Neuronal stem cell (in vitro differentiated cells): ENCODE results near the gene HDAC9.
"Not testable (repeated sequence)": the region's sequence is repeated elsewhere in the genome, so short reads cannot be mapped to it uniquely, and the experiment has no call there.

ENCODE experiments used
- DNase-seq: peaks from one replicate; pipeline ENCODE4 v3.0.0-alpha.2; 2013; ENCODE audit warnings: low spot score
- H2AFZ ChIP-seq: one replicate; pipeline ENCODE4 v1.6.1; 2013; ENCODE audit warnings: mild to moderate bottlenecking, low read length, inconsistent platforms
- H2AK5ac ChIP-seq: 2 replicates; pipeline ENCODE4 v1.6.1; 2013; ENCODE audit warnings: low read depth, mild to moderate bottlenecking, inconsistent platforms, low read length, moderate library complexity, mixed read lengths
- H2BK120ac ChIP-seq: 2 replicates; pipeline ENCODE4 v1.6.1; 2013; ENCODE audit warnings: low read depth, mild to moderate bottlenecking, inconsistent platforms, low read length, moderate library complexity, mixed read lengths
- H2BK12ac ChIP-seq: one replicate; pipeline ENCODE4 v1.6.1; 2013; ENCODE audit warnings: low read length, inconsistent platforms
- H2BK15ac ChIP-seq: 2 replicates; pipeline ENCODE4 v1.6.1; 2013; ENCODE audit warnings: mild to moderate bottlenecking, low read length, inconsistent platforms, mixed read lengths
- H2BK5ac ChIP-seq: one replicate; pipeline ENCODE4 v1.6.1; 2013; ENCODE audit warnings: inconsistent platforms, mild to moderate bottlenecking, low read length, moderate library complexity
- H3K14ac ChIP-seq: one replicate; pipeline ENCODE4 v1.6.1; 2013; ENCODE audit warnings: low read length, inconsistent platforms
- H3K18ac ChIP-seq: 2 replicates; pipeline ENCODE4 v1.6.1; 2013; ENCODE audit warnings: low read length, inconsistent platforms
- H3K23ac ChIP-seq: 2 replicates; pipeline ENCODE4 v1.6.1; 2013; ENCODE audit warnings: low read depth, mild to moderate bottlenecking, mixed read lengths, low read length, inconsistent platforms; ENCODE audit not compliant: poor library complexity
- H3K27ac ChIP-seq: replicated peaks from 3 replicates; pipeline ENCODE4 v1.5.1; 2013; ENCODE audit warnings: low read length, inconsistent platforms
- H3K27me3 ChIP-seq, 3 experiments: 2 replicates each; pipeline ENCODE4 v1.6.1; 2013; ENCODE audit warnings: low read length in 3 of 3, mild to moderate bottlenecking in 2 of 3, inconsistent platforms in 1 of 3, low read depth in 1 of 3, mixed read lengths in 1 of 3, moderate library complexity in 1 of 3; ENCODE audit not compliant: control insufficient read depth in 3 of 3, insufficient read depth in 3 of 3
- H3K36me3 ChIP-seq, 2 donors: replicated peaks in 1 of 2; 2 replicates each; pipeline ENCODE4 v1.6.1; 2013; ENCODE audit warnings: low read length in 2 of 2; ENCODE audit not compliant: control insufficient read depth in 2 of 2, insufficient read depth in 2 of 2
- H3K4ac ChIP-seq: 2 replicates; pipeline ENCODE4 v1.6.1; 2013; ENCODE audit warnings: inconsistent platforms, mild to moderate bottlenecking, low read length, moderate library complexity
- H3K4me1 ChIP-seq, 2 donors: 1 replicate in 1 of 2; 2 replicates in 1 of 2; pipeline ENCODE4 v1.6.1; 2013; ENCODE audit warnings: low read length in 2 of 2, low read depth in 1 of 2; ENCODE audit not compliant: control insufficient read depth in 2 of 2, insufficient read depth in 1 of 2
- H3K4me2 ChIP-seq: one replicate; pipeline ENCODE4 v1.6.1; 2013; ENCODE audit warnings: mild to moderate bottlenecking, low read length, inconsistent platforms; ENCODE audit not compliant: insufficient read depth, poor library complexity, severe bottlenecking
- H3K4me3 ChIP-seq, 2 donors: 2 replicates each; pipeline ENCODE4 v1.5.1; 2013; ENCODE audit warnings: low read length in 2 of 2, mild to moderate bottlenecking in 2 of 2, inconsistent platforms in 1 of 2, moderate library complexity in 1 of 2
- H3K79me1 ChIP-seq: one replicate; pipeline ENCODE4 v1.6.1; 2013; ENCODE audit warnings: low read depth, mild to moderate bottlenecking, inconsistent platforms, low read length, moderate library complexity
- H3K9ac ChIP-seq: one replicate; pipeline ENCODE4 v1.6.1; 2013; ENCODE audit warnings: mild to moderate bottlenecking, low read depth, low read length, inconsistent platforms; ENCODE audit not compliant: poor library complexity
- H3K9me3 ChIP-seq, 2 donors: replicated peaks in 1 of 2; 2 replicates each; pipeline versions ENCODE3 to v1.6.1; 2013; ENCODE audit warnings: low read length in 2 of 2, mild to moderate bottlenecking in 2 of 2, inconsistent platforms in 1 of 2, low read depth in 1 of 2, mixed read lengths in 1 of 2, moderate library complexity in 1 of 2; ENCODE audit not compliant: control insufficient read depth in 2 of 2, insufficient read depth in 1 of 2
- H4K8ac ChIP-seq: one replicate; pipeline ENCODE4 v1.6.1; 2013; ENCODE audit warnings: low read depth, mild to moderate bottlenecking, inconsistent platforms, low read length, moderate library complexity
- H4K91ac ChIP-seq: one replicate; pipeline ENCODE4 v1.6.1; 2013; ENCODE audit warnings: low read length, low read depth, mild to moderate bottlenecking, inconsistent platforms; ENCODE audit not compliant: poor library complexity
- WGBS, 2 donors: extraction: QIAGEN DNeasy Blood & Tissue Kit; methylation state at CpG; one replicate each; pipeline ENCODE4 v1.1.7; 2013; ENCODE audit warnings: missing lambda C conversion rate in 2 of 2, mixed read lengths in 1 of 2; ENCODE audit not compliant: insufficient read length in 2 of 2, insufficient replicate concordance in 1 of 2; ENCODE audit errors: extremely low coverage in 2 of 2; 5-methylcytosine and 5-hydroxymethylcytosine counted together

Gene HDAC9

DNA sequence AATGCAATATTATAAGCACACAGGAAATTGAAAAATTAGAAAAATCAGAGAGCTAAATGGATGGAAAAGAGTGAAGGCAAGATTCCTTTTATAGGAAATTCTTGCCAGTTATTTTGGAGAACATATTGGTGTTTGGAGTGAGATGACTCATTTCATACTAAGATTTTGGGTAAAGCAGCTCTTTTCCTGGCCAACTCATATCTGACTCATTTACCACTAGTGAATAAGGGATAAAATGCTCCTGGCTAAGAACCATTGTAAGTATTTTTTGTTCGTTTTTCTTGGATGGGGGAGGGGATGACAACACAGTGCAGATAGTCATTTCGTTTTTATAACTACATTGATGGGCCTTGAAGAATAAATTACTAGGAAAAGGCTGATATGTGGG is 482.6 kb downstream of the HDAC9 start:
- no CpG with 5 or more reads among the region's 2 CpGs for WGBS, 2 donors
- Histone ChIP-seq H2BK12ac (no peak overlapping the region), H4K91ac (no peak overlapping the region), H3K36me3 (no peaks in the 10 kb centered on the region), H3K27ac (no peak overlapping the region), H3K9ac (no peak overlapping the region), H3K4me2 (no peak overlapping the region), H3K14ac (no peak overlapping the region), H2AK5ac (no peak overlapping the region), H3K9me3 (no peaks in the 10 kb centered on the region), H2BK120ac (no peak overlapping the region), H3K27me3 (no peaks in the 10 kb centered on the region), H2BK15ac (no peak overlapping the region), H4K8ac (no peak overlapping the region), H3K4me1 (peaks cover 2 to 9% of the 10 kb centered on the region in 2 donors), H3K23ac (no peak overlapping the region), H2AFZ (peak overlapping the region; percentile 65), H3K79me1 (no peaks in the 10 kb centered on the region), H3K4ac (no peak overlapping the region), H2BK5ac (no peak overlapping the region), H3K18ac (no peak overlapping the region), H3K4me3 (no peak overlapping the region)
- no peak for DNase-seq

DNA sequence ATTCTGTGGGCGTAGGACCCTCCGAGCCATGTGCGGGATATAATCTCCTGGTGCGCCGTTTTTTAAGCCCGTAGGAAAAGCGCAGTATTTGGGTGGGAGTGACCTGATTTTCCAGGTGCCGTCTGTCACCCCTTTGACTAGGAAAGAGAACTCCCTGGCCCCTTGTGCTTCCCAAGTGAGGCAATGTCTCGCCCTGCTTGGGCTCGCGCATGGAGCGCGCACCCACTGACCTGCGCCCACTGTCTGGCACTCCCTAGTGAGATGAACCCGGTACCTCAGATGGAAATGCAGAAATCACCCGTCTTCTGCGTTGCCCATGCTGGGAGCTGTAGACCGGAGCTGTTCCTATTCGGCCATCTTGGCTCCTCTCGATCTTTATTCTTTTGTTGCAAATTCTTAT is 495.2 kb downstream of the HDAC9 start:
- not testable (repeated sequence) for H3K18ac ChIP-seq, H3K4me2 ChIP-seq, H4K91ac ChIP-seq, H3K79me1 ChIP-seq, H3K4me3 ChIP-seq, H3K4ac ChIP-seq, H3K36me3 ChIP-seq, H3K27ac ChIP-seq, H2BK120ac ChIP-seq, H2BK12ac ChIP-seq, H3K9me3 ChIP-seq, H2BK5ac ChIP-seq, H3K23ac ChIP-seq, H3K9ac ChIP-seq, H3K27me3 ChIP-seq, H2AFZ ChIP-seq, H2BK15ac ChIP-seq, H2AK5ac ChIP-seq, H4K8ac ChIP-seq, DNase-seq, H3K4me1 ChIP-seq, H3K14ac ChIP-seq
- no CpG with 5 or more reads among the region's 20 CpGs for WGBS, 2 donors

DNA sequence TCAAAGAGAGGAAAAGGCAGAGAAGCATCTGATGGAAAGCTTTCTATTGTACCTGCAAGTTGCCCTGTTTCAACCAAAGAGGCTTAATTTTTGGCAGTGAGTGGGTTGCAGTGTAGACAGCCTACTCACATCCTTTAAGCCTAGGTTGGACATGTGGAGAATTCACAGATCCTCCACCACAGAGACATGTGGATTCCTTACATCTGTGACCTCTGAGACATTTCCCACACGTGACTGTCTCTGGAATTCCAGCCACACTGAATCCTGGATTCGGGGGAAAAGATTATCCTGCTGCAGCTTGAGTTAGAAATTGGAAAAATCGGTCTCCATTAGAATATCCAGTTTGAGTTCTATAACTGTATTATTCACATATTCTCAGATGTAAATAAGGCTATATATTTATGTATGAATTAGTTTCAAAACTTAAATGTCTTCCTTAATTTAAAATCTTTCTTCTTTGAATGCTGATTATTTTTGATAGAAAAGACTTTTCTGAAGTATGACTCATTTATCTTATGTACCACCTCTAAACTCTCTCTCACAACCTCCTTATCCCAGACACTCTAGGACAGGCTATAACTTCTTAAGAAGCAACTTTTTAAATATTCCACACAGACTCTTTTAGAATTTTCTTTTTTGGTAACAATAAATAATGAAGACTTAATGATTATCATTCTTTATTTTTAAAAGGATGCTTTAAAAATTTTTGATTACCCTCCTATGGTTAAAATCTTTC is 498.6 kb downstream of the HDAC9 start:
- Histone ChIP-seq H3K18ac (no peak overlapping the region), H3K4me2 (no peak overlapping the region), H3K79me1 (no peaks in the 10 kb centered on the region), H3K27ac (no peak overlapping the region), H2AK5ac (no peak overlapping the region), H3K9me3 (no peaks in the 10 kb centered on the region), H3K4me1 (no peaks in the 10 kb centered on the region), H3K23ac (no peak overlapping the region), H2AFZ (no peak overlapping the region), H3K36me3 (no peaks in the 10 kb centered on the region), H3K27me3 (no peaks in the 10 kb centered on the region), H2BK15ac (no peak overlapping the region), H4K91ac (no peak overlapping the region), H2BK12ac (no peak overlapping the region), H3K9ac (no peak overlapping the region), H3K4me3 (no peak overlapping the region), H2BK120ac (no peak overlapping the region), H3K14ac (no peak overlapping the region), H2BK5ac (no peak overlapping the region), H4K8ac (no peak overlapping the region), H3K4ac (no peak overlapping the region)
- DNase-seq: no peak
- WGBS, 2 donors: no CpG with 5 or more reads among the region's 3 CpGs

DNA sequence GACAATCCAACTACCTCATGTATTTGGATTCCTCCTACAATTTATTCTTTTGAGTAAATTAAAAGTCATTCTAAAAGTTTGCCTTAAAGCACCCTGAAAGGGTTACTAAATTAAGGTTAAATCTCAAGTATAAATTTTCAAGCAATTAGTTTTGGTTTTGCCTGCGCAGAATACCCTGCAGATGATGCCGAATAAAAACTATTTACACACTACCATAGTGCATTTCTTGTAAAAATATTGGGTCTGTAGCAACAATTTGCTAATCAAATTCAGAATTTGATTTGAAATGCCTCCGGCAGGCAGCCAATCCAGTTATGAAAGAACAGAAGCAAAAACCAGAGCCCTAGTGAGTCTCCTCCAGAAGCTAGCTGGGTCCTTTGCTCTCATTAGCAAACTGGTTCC is 499.7 kb downstream of the HDAC9 start:
- no peak overlapping the region for H3K14ac ChIP-seq
- H3K4me1 ChIP-seq: no peaks in the 10 kb centered on the region
- no peak overlapping the region for H2BK5ac ChIP-seq
- no peak for DNase-seq
- no peak overlapping the region for H2AK5ac ChIP-seq
- no peaks in the 10 kb centered on the region for H3K79me1 ChIP-seq
- H3K4me2 ChIP-seq: no peak overlapping the region
- H2AFZ ChIP-seq: no peak overlapping the region
- no peak overlapping the region for H2BK15ac ChIP-seq
- no CpG with 5 or more reads among the region's 3 CpGs for WGBS, 2 donors
- no peaks in the 10 kb centered on the region for H3K36me3 ChIP-seq
- no peak overlapping the region for H3K27ac ChIP-seq
- H2BK12ac ChIP-seq: no peak overlapping the region
- H3K4me3 ChIP-seq: no peak overlapping the region
- H3K23ac ChIP-seq: no peak overlapping the region
- H3K27me3 ChIP-seq: no peaks in the 10 kb centered on the region
- no peak overlapping the region for H3K18ac ChIP-seq
- H4K91ac ChIP-seq: no peak overlapping the region
- H3K4ac ChIP-seq: no peak overlapping the region
- no peak overlapping the region for H2BK120ac ChIP-seq
- H3K9ac ChIP-seq: no peak overlapping the region
- no peaks in the 10 kb centered on the region for H3K9me3 ChIP-seq
- H4K8ac ChIP-seq: no peak overlapping the region
